HepG2 (cell line): ENCODE results near the gene FAM118A. TPM values are rescaled to one million over a fixed set of nuclear protein-coding genes. Genes with fewer than 3 reads are reported as not detected.

Source experiments
- ATAC-seq: fragments of 200-7000 bp; cut with Tn5 transposase; 3 replicates; pipeline ENCODE4 v1.9.1; 2020; ENCODE audit warnings: mild to moderate bottlenecking, moderate library complexity
- BruUV-seq: library from RNA; stranded (reverse); fragments of 400-500 nt; replicated peaks from 2 replicates; lab custom pipeline; 2021; lab: Mats Ljungman, UMichigan
- CTCF ChIA-PET: fragments of 300-600 bp; formaldehyde crosslinking; extraction: SDS; loops from one replicate; lab custom pipeline; 2021; ENCODE audit warnings: low total read pairs, inconsistent platforms, low intra/inter-chr PET ratio; lab: Yijun Ruan, JAX
- POLR2A ChIA-PET: fragments of 350-600 bp; sonication (Branson Sonifier 250); formaldehyde crosslinking; loops from one replicate; lab custom pipeline; 2020; ENCODE audit warnings: antibody characterized with exemption, inconsistent platforms; lab: Yijun Ruan, JAX
- DNase-seq: peaks from one replicate; pipeline ENCODE4 v3.0.0-alpha.2; 2015; ENCODE audit warnings: low spot score
- FAIRE-seq: peaks from 3 replicates; lab custom pipeline; 2011; peaks lifted over from hg19 to GRCh38; lab: Jason Lieb, UNC
- H2AFZ ChIP-seq: one replicate; pipeline ENCODE4 v1.6.1; 2011; ENCODE audit warnings: low read length, inconsistent platforms
- H3K27ac ChIP-seq: fragments of 300-600 bp; 3 replicates; pipeline ENCODE4 v1.8.0; 2011; ENCODE audit warnings: mixed run types, mild to moderate bottlenecking, mixed read lengths, low read length, inconsistent platforms; ENCODE audit not compliant: insufficient read depth; ENCODE audit errors: extremely low read length
- H3K27me3 ChIP-seq, 2 experiments: fragments of 200-600 bp in 1 of 2; 2 replicates in 1 of 2; 3 replicates in 1 of 2; pipeline versions ENCODE4 v1.6.0 to v1.8.0; 2011; ENCODE audit warnings: low read length in 2 of 2, mild to moderate bottlenecking in 2 of 2, moderate library complexity in 2 of 2, inconsistent platforms in 1 of 2; ENCODE audit not compliant: insufficient read depth in 2 of 2, control insufficient read depth in 1 of 2
- H3K36me3 ChIP-seq, 2 experiments: fragments of 200-600 bp in 1 of 2; replicated peaks in 1 of 2; 2 replicates in 1 of 2; 3 replicates in 1 of 2; pipeline versions ENCODE4 v1.5.1 to v1.8.0; 2011; ENCODE audit warnings: low read length in 2 of 2, inconsistent platforms in 1 of 2; ENCODE audit not compliant: insufficient read depth in 2 of 2, control insufficient read depth in 1 of 2
- H3K4me1 ChIP-seq: 2 replicates; pipeline ENCODE4 v1.5.1; 2012; ENCODE audit warnings: low read length, inconsistent platforms; ENCODE audit not compliant: insufficient read depth
- H3K4me2 ChIP-seq: 2 replicates; pipeline ENCODE4 v1.6.0; 2011; ENCODE audit warnings: low read depth, low read length, inconsistent platforms
- H3K4me3 ChIP-seq, 3 experiments: fragments of 200-600 bp in 1 of 3; sonication (generic), shearing (Covaris generic) in 1 of 3; replicated peaks in 1 of 3; 2 replicates each; pipeline ENCODE4 v1.5.1; 2011 to 2016; ENCODE audit warnings: low read length in 3 of 3, inconsistent platforms in 2 of 3, low read depth in 2 of 3, mild to moderate bottlenecking in 2 of 3, control low read depth in 1 of 3, mixed read lengths in 1 of 3; ENCODE audit not compliant: insufficient read depth in 1 of 3
- H3K79me2 ChIP-seq: one replicate; pipeline ENCODE4 v1.6.1; 2011; ENCODE audit warnings: low read length, inconsistent platforms; ENCODE audit not compliant: insufficient read depth
- H3K9ac ChIP-seq: 2 replicates; pipeline ENCODE4 v1.6.0; 2011; ENCODE audit warnings: mild to moderate bottlenecking, low read depth, low read length, inconsistent platforms; ENCODE audit not compliant: insufficient read depth
- H3K9me3 ChIP-seq: 2 replicates; pipeline ENCODE4 v1.5.1; 2012; ENCODE audit warnings: mild to moderate bottlenecking, low read length
- H4K20me1 ChIP-seq: 2 replicates; pipeline ENCODE4 v1.6.0; 2011; ENCODE audit warnings: inconsistent platforms, mild to moderate bottlenecking, low read length, moderate library complexity; ENCODE audit not compliant: insufficient read depth
- CAMTA2 ChIP-seq: sonication (generic); formaldehyde crosslinking; IDR thresholded peaks from 2 replicates; pipeline ENCODE4 v1.4.0; 2020; ENCODE audit warnings: mild to moderate bottlenecking, missing genetic modification reagents, borderline replicate concordance
- DNMT3B ChIP-seq: conservative IDR thresholded peaks from 2 replicates; pipeline ENCODE4 v1.6.1; 2016; ENCODE audit warnings: missing biosample characterization, control low read depth
- GLI4 ChIP-seq: sonication (generic); formaldehyde crosslinking; IDR thresholded peaks from 2 replicates; pipeline ENCODE4 v1.5.1; 2020; ENCODE audit warnings: missing genetic modification reagents, mild to moderate bottlenecking, moderate library complexity, borderline replicate concordance
- SMARCE1 ChIP-seq: fragments of 450-650 bp; IDR thresholded peaks from 2 replicates; pipeline ENCODE4 v1.6.1; 2017; ENCODE audit warnings: borderline replicate concordance
- TRIM24 ChIP-seq: sonication (generic); formaldehyde crosslinking; IDR thresholded peaks from 2 replicates; pipeline ENCODE4 v1.8.0; 2022; ENCODE audit warnings: mild to moderate bottlenecking, missing genetic modification reagents
- ZNF883 ChIP-seq: sonication (generic); formaldehyde crosslinking; IDR thresholded peaks from 2 replicates; pipeline ENCODE4 v1.5.1; 2020; ENCODE audit warnings: mild to moderate bottlenecking, missing genetic modification reagents; ENCODE audit errors: not compliant biosample characterization
- WGBS: methylation state at CpG from one replicate; pipeline ENCODE4 v1.1.6; 2017; ENCODE audit warnings: low lambda C conversion rate; 5-methylcytosine and 5-hydroxymethylcytosine counted together
- in situ Hi-C: cut with HindIII; loops from 2 replicates; pipeline ENCODE4 v1.10.0; 2017; ENCODE audit warnings: low pct_unique_long_range_greater_than_20kb; ENCODE audit not compliant: extremely low pct_ligation_motif_present
- intact Hi-C: fragments of 100-400 bp; cut with micrococcal nuclease; formaldehyde crosslinking; loops from one replicate; pipeline ENCODE4 v1.10.0; 2022; ENCODE audit not compliant: unreplicated experiment
- polyA plus RNA-seq, 8 experiments: library from polyadenylated mRNA; depleted of rRNA in 3 of 8; stranded (reverse) in 7 of 8; unstranded in 1 of 8; fragments of >200 nt; fragmentation: Illumina TruSeq in 4 of 8; extraction: Trizol in 4 of 8; gene quantifications; 2 replicates each; pipeline versions ENCODE4 v1.2.1 to v1.2.3, GENCODE V29; 2011 to 2016; ENCODE audit warnings: low read depth in 4 of 8, missing spikeins in 1 of 8, mixed read lengths in 1 of 8; ENCODE audit not compliant: insufficient read depth in 1 of 8
- total RNA-seq, 5 experiments: library from RNA; depleted of rRNA; stranded (reverse); fragments of >200 nt; fragmentation: Illumina TruSeq; extraction: Trizol; gene quantifications; 2 replicates each; pipeline ENCODE4 v1.2.3, GENCODE V29; 2016; ENCODE audit warnings: low read depth in 1 of 5
- TF ChIP-seq, protein P1 (sequence below), 2 experiments: fragments of 450-650 bp in 1 of 2; sonication (generic) in 1 of 2; formaldehyde crosslinking; IDR thresholded peaks; 2 replicates each; pipeline versions ENCODE4 v1.5.0 to v1.8.0; 2020 to 2022; ENCODE audit warnings: mild to moderate bottlenecking in 1 of 2, missing genetic modification reagents in 1 of 2
- TF ChIP-seq, protein P2 (sequence below): sonication (generic); formaldehyde crosslinking; IDR thresholded peaks from 2 replicates; pipeline ENCODE4 v1.4.0; 2020; ENCODE audit warnings: mild to moderate bottlenecking, missing genetic modification reagents
- TF ChIP-seq, protein P3 (sequence below): sonication (generic); formaldehyde crosslinking; IDR thresholded peaks from 2 replicates; pipeline ENCODE4 v1.4.0; 2020; ENCODE audit warnings: missing genetic modification reagents

The FAM118A gene
- total and polyA plus RNA-seq, 2 of the 13 experiments (the other 11 are each of a cell fraction or from before 2014, with no cell fraction given) = 36.7 to 48.2 TPM

DNA sequence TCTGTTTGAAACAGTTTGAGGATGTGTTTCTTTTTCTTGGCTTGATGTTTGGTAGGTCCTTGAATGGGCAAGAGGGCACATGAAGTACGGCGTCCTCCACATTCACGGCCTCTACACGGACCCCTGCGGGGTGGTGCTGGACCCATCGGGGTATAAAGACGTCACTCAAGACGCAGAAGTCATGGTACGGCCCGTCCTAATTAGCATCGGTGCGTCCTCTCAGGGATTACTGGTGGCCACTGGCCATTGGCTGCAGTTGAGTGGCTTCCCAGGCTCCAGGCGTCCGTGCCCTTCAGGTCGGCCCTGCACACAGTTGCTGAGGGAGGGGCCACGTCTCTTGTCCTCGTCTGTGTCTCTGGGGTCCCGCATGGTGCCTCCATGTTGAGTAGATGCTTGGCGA lies 20.8 kb downstream of the FAM118A start:
- in situ Hi-C loops = no loop called here

GRCh38 chr22:45331486-45331885 lies 21.8 kb downstream of the FAM118A start:
- FAIRE-seq (no peak), ATAC-seq (no peak), DNase-seq (no peak)
- no peak overlapping the region for H3K4me3 ChIP-seq
- no peak overlapping the region for H3K9ac ChIP-seq
- POLR2A ChIA-PET = no interaction called here
- CTCF ChIA-PET = no interaction called here
- H2AFZ ChIP-seq = no peak overlapping the region
- H3K27me3 ChIP-seq = no peaks in the 10 kb centered on the region
- H3K27ac ChIP-seq = no peak overlapping the region
- H3K4me2 ChIP-seq = no peak overlapping the region
- peaks cover 9% of the 10 kb centered on the region; the same call in 1 of the 2 replicates for H3K4me1 ChIP-seq
- no peaks in the 10 kb centered on the region for H3K9me3 ChIP-seq
- no peak for TF ChIP-seq SMARCE1
- no peak for TF ChIP-seq CAMTA2 (CRISPR knock-in tag)
- TF ChIP-seq, protein P1, sequence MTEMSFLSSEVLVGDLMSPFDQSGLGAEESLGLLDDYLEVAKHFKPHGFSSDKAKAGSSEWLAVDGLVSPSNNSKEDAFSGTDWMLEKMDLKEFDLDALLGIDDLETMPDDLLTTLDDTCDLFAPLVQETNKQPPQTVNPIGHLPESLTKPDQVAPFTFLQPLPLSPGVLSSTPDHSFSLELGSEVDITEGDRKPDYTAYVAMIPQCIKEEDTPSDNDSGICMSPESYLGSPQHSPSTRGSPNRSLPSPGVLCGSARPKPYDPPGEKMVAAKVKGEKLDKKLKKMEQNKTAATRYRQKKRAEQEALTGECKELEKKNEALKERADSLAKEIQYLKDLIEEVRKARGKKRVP (CRISPR knock-in tag; IDR thresholded peaks at IDR 0.05) = no peak
- TF ChIP-seq, protein P2, sequence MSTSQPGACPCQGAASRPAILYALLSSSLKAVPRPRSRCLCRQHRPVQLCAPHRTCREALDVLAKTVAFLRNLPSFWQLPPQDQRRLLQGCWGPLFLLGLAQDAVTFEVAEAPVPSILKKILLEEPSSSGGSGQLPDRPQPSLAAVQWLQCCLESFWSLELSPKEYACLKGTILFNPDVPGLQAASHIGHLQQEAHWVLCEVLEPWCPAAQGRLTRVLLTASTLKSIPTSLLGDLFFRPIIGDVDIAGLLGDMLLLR (CRISPR knock-in tag) = no peak
- TF ChIP-seq TRIM24 (CRISPR knock-in tag) = no peak
- TF ChIP-seq, all 625 proteins: peak for 0
- in situ Hi-C loops = no loop called here
- H3K79me2 ChIP-seq = no peaks in the 10 kb centered on the region
- intact Hi-C loops = no loop called here
- peaks cover 29 to 77% of the 10 kb centered on the region in 2 experiments for H3K36me3 ChIP-seq
- no TSS peak for BruUV-seq
- no peaks in the 10 kb centered on the region for H4K20me1 ChIP-seq
- WGBS = 95% methylated on average over 7 of the region's 9 CpGs

More for the DNA sequence above, 20.8 kb downstream of the FAM118A start:
- intact Hi-C loops = no loop called here
- ATAC-seq (no peak), DNase-seq (no peak), FAIRE-seq (no peak)
- no peak overlapping the region for H2AFZ ChIP-seq
- POLR2A ChIA-PET = no interaction called here
- TF ChIP-seq ZNF883 (CRISPR knock-in tag) (no peak), DNMT3B (CRISPR knock-in tag) (no peak), GLI4 (CRISPR knock-in tag) (no peak)
- TF ChIP-seq, protein P3, sequence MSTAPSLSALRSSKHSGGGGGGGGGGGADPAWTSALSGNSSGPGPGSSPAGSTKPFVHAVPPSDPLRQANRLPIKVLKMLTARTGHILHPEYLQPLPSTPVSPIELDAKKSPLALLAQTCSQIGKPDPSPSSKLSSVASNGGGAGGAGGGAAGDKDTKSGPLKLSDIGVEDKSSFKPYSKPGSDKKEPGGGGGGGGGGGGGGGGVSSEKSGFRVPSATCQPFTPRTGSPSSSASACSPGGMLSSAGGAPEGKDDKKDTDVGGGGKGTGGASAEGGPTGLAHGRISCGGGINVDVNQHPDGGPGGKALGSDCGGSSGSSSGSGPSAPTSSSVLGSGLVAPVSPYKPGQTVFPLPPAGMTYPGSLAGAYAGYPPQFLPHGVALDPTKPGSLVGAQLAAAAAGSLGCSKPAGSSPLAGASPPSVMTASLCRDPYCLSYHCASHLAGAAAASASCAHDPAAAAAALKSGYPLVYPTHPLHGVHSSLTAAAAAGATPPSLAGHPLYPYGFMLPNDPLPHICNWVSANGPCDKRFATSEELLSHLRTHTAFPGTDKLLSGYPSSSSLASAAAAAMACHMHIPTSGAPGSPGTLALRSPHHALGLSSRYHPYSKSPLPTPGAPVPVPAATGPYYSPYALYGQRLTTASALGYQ (CRISPR knock-in tag) = no peak
- no TSS peak for BruUV-seq
- H3K36me3 ChIP-seq = peaks cover 31 to 73% of the 10 kb centered on the region in 2 experiments
- WGBS = 98% methylated on average over 15 of the region's 19 CpGs
- H3K4me3 ChIP-seq = no peak overlapping the region
- H3K9me3 ChIP-seq = no peaks in the 10 kb centered on the region
- H3K27ac ChIP-seq = no peak overlapping the region
- H3K79me2 ChIP-seq = peaks cover 3% of the 10 kb centered on the region
- no peak overlapping the region for H3K4me2 ChIP-seq
- peaks cover 9% of the 10 kb centered on the region; the same call in 1 of the 2 replicates for H3K4me1 ChIP-seq
- CTCF ChIA-PET = no interaction called here
- H3K9ac ChIP-seq = no peak overlapping the region
- H4K20me1 ChIP-seq = no peaks in the 10 kb centered on the region
- no peaks in the 10 kb centered on the region for H3K27me3 ChIP-seq
